Stimulated activated naive CD8-positive, alpha-beta T cell treated with anti-CD3 and anti-CD28 coated beads, Interleukin-15, amount 100 ng/mL, for 72 hours (primary cell): ENCODE results near the gene BABAM1.

Experiments used
- ATAC-seq: fragments of 150-1000 bp; cut with Tn5 transposase; 2 replicates; pipeline ENCODE4 v1.10.0; 2021; ENCODE audit warnings: mild to moderate bottlenecking, moderate library complexity
- DNase-seq, 2 donors: peaks; one replicate each; pipeline ENCODE4 v3.0.0; 2021 to 2022
- H3K27ac Mint-ChIP-seq, 2 donors: one replicate each; pipeline ENCODE4 v1.8.0; 2022; ENCODE audit warnings: mild to moderate bottlenecking in 2 of 2, mixed read lengths in 2 of 2, moderate library complexity in 2 of 2
- H3K27me3 Mint-ChIP-seq: one replicate; pipeline ENCODE4 v1.8.0; 2022; ENCODE audit warnings: mixed read lengths
- H3K4me1 Mint-ChIP-seq: one replicate; pipeline ENCODE4 v1.8.0; 2022; ENCODE audit warnings: mild to moderate bottlenecking, mixed read lengths
- H3K4me3 Mint-ChIP-seq, 2 donors: one replicate each; pipeline ENCODE4 v1.8.0; 2022; ENCODE audit warnings: mild to moderate bottlenecking in 2 of 2, mixed read lengths in 2 of 2, moderate library complexity in 1 of 2
- H3K9me3 Mint-ChIP-seq, 2 donors: one replicate each; pipeline ENCODE4 v1.8.0; 2022; ENCODE audit warnings: mixed read lengths in 2 of 2

The BABAM1 gene

GRCh38 chr19:17240062-17240752 is 27.0 kb upstream of the BABAM1 start:
- Mint-ChIP-seq H3K4me3 (no peak overlapping the region), H3K9me3 (no peaks in the 10 kb centered on the region), H3K27me3 (no peaks in the 10 kb centered on the region), H3K4me1 (peaks cover 7% of the 10 kb centered on the region), H3K27ac (no peak overlapping the region)
- no peak for ATAC-seq
- no peak for DNase-seq

DNA sequence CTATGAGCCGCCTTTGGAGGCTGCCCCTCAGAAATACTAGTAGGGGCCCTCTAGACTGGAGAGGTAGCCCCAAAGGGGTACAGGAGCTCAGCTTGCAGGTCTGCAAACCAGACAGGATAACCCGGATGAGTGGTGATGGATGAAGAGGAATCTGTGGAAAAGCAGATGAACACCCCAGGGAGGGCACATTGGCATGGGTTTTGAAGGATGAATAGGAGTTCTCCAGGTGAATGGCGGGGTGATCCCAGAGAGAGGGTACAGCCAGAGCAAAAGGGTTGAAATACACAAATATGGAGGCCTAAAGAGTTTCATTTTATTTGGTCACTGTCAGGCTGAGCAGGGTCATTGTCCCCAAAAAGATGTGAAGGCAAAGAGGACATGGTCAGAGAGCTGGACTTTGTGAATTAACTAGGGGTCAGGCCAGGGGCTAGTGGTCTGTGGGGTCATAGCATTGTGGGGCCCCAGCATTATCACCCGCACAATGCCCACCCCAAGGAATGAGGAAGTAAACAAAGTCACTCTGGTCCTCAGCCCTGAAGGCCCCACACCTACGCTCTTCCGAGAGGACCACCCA is 26.3 kb upstream of the BABAM1 start:
- DNase-seq (no peak), ATAC-seq (no peak)
- peaks cover 7% of the 10 kb centered on the region for H3K4me1 Mint-ChIP-seq
- no peaks in the 10 kb centered on the region for H3K9me3 Mint-ChIP-seq
- H3K27ac Mint-ChIP-seq, result no peak overlapping the region
- H3K4me3 Mint-ChIP-seq, result no peak overlapping the region
- H3K27me3 Mint-ChIP-seq, result no peaks in the 10 kb centered on the region

DNA sequence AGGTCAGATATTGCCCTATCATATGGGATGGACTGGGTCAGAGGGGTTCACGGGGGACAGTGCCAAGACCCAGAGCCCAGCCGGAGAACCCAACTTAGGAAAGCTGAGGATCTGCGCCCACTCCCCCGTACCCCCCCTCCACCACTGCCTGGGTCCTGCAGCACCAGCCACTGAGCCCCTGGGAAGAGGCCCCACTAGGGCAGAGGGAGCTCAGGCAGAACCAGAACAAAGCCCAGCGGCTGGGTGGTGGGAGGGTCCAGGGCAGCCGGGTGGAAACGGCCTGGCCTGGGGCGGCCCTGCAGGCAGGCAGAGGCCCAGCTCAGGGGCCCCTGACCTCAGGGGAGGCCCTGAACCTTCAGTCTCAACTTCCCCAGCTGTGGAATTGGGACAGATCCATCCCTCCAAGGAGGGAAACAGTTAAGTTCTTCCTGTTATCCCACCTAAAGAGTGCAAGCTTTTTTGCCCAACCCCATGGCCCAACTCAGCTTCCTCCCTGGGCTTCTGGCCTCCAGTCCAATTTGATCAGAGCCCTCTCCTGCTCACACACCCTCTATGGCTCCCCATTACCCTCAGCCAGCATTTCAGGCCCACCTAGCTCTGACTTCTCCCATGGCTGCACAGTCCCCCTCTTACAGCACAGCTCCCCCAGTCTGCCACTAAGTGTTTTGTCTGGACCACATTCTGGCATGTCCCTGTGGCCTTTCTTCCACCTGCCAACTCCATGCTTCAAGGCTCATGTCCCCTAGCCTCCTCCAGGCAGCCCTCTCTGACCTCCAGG is 24.6 kb upstream of the BABAM1 start:
- Mint-ChIP-seq H3K9me3 (no peaks in the 10 kb centered on the region), H3K4me3 (no peak overlapping the region), H3K27ac (no peak overlapping the region), H3K27me3 (peaks cover 9% of the 10 kb centered on the region), H3K4me1 (peaks cover 24% of the 10 kb centered on the region)
- ATAC-seq (no peak), DNase-seq (no peak)

- Mint-ChIP-seq H3K27ac (no peak overlapping the region), H3K9me3 (no peaks in the 10 kb centered on the region), H3K4me3 (no peak overlapping the region), H3K4me1 (peaks cover 24% of the 10 kb centered on the region), H3K27me3 (peaks cover 13% of the 10 kb centered on the region)
- DNase-seq (no peak), ATAC-seq (no peak)
Observed at GRCh38 chr19:17243211-17243829, 23.9 kb upstream of the BABAM1 start.

- Mint-ChIP-seq H3K27ac (no peak overlapping the region), H3K4me3 (peak overlapping the region; percentile 51 to 69), H3K9me3 (no peaks in the 10 kb centered on the region), H3K4me1 (peaks cover 24% of the 10 kb centered on the region), H3K27me3 (peaks cover 13% of the 10 kb centered on the region)
- no peak for DNase-seq
- ATAC-seq, result no peak
Observed at GRCh38 chr19:17243830-17244617, 23.2 kb upstream of the BABAM1 start.

DNA sequence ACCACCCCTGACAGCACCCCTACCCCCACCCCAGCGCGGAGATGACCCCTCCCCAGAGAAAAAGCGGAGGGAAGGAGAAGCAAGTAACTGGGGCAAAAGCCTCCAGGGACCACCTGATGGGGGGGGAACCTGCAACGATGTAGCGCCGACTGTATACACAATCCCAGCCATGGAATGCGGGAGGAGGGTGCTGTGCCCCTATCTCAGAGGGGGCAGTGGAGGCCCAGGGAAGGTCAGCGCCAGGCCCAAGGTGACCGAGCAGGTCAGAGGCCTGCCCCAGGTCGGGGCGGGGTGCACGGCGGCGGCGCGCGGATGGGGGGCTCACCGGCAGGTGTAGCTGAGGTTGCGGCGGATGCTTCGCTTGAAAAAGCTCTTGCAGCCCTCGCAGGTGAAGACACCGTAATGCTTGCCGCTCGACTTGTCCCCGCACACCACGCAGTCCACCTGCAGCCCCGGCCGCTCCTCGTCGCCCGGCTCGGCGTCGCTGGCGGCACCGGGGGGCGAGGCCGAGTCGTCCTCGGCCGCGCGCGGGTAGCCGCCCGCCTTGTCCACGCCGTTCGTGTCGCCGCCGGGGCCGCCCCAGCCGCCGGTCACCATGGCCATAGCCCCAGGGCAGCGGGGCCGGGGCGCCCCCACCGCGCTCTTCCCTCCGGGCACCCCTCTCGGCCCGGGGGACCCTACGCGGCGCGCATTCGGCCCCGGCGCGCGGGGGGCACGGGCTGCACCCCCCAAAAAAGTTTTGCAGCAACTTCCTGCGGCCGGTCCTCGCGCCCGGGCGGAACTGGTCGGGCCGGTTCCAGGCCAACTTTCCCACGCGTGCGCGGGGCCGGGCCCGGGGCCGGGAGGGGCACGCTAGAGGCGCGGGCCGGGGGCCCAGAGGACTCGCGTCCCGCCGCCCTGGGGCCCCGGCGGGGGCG is 22.4 kb upstream of the BABAM1 start:
- H3K27ac Mint-ChIP-seq, result no peak overlapping the region
- DNase-seq (no peak), ATAC-seq (peak; percentile 36)
- H3K4me3 Mint-ChIP-seq, result peak overlapping the region; percentile 51 to 69
- H3K9me3 Mint-ChIP-seq, result no peaks in the 10 kb centered on the region
- H3K4me1 Mint-ChIP-seq, result peaks cover 24% of the 10 kb centered on the region
- H3K27me3 Mint-ChIP-seq, result peaks cover 13% of the 10 kb centered on the region

- Mint-ChIP-seq H3K27ac (peak within 1 kb of the TSS; percentile 90 to 95), H3K9me3 (no peaks in the 10 kb centered on the region), H3K27me3 (peaks cover 13% of the 10 kb centered on the region), H3K4me1 (peaks cover 24% of the 10 kb centered on the region), H3K4me3 (peak within 1 kb of the TSS; percentile 96 to 97)
- peak; percentile 36 for ATAC-seq
- DNase-seq, result no peak
Observed at GRCh38 chr19:17245535-17245984, 21.7 kb upstream of the BABAM1 start, which contains the start of gene NR2F6. Gene NR2F6 (minus strand): TSS chr19:17245919. CDS start chr19:17245220, 699 bp downstream.

DNA sequence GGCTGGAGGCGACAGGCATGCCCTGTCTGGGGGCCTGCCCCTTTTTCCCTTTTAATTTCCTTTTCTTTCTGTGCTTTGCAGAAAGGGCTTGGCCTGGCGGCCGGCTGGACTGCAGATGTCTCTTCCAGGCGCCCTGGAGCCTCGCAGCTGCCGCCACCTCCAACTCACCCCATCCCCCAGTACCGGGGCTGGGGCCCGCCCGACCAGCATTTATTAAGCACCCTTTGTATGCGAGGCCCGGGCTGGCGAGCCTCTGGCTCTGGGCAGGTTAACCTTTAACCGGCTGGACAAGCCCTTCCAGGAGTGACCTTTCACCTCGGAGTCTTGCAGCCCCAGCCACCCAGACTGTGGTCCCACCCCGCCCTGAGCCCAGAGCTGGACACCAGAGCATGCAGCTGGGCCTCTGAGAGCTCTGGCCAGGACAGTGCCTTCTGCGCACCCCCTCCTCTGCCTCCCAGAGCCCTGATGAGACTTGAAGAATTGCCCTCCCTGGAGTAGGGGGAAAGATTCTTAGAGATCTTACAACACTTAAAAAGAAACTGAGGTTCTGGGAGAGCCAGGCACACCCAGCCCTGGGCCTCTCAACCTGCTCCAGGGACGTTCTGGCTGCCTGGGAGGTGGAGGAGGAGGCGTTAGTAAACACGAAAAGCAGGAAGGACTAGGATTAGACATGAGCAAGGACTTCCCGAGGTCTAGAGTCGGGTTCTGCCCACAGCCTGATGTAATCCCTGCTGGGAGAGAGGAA is 20.4 kb upstream of the BABAM1 start:
- H3K4me3 Mint-ChIP-seq, result peak overlapping the region; percentile 96 to 97
- no peaks in the 10 kb centered on the region for H3K9me3 Mint-ChIP-seq
- peak overlapping the region; percentile 33 to 95 for H3K27ac Mint-ChIP-seq
- no peak for ATAC-seq
- H3K27me3 Mint-ChIP-seq, result peaks cover 13% of the 10 kb centered on the region
- H3K4me1 Mint-ChIP-seq, result peaks cover 24% of the 10 kb centered on the region
- DNase-seq, result no peak

GRCh38 chr19:17248011-17248776 is 19.0 kb upstream of the BABAM1 start:
- H3K4me1 Mint-ChIP-seq, result peaks cover 24% of the 10 kb centered on the region
- H3K4me3 Mint-ChIP-seq, result no peak overlapping the region
- ATAC-seq (no peak), DNase-seq (no peak)
- no peak overlapping the region for H3K27ac Mint-ChIP-seq
- no peaks in the 10 kb centered on the region for H3K9me3 Mint-ChIP-seq
- peaks cover 13% of the 10 kb centered on the region for H3K27me3 Mint-ChIP-seq

DNA sequence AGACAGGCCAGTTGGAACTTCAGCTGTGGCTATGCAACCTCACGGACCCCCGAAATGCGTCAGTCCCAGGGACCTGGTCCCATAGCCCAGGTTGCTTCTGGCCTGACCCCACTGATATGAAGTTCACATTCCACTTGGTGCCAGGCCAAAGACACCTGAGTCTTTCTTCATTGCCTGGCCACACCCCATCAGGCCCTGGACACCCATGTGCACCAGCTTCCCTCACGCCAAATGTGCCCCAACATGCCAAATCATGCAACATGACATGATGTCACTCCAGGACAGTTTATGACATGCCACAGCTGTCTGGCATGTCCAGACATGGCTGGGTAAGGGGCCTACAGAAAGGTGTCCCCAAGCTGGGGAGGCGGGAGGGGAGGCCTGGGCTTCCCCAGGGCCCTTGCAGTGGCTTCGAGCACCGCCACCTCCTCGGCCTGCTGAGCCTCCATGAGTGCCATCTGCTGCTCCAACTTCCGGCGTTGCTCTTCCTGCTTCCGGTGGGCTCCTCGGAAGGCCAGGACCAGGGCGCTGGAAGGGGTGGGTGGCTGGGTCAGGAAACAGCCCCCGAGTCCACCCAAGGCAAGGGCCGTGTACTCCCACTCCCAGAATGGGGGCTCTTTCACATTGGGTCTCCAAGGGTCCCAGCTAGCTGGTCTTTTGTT is 17.2 kb upstream of the BABAM1 start:
- peaks cover 17% of the 10 kb centered on the region for H3K4me1 Mint-ChIP-seq
- no peak overlapping the region for H3K27ac Mint-ChIP-seq
- DNase-seq, result no peak
- peaks cover 13% of the 10 kb centered on the region for H3K27me3 Mint-ChIP-seq
- H3K4me3 Mint-ChIP-seq, result no peak overlapping the region
- no peak for ATAC-seq
- no peaks in the 10 kb centered on the region for H3K9me3 Mint-ChIP-seq

GRCh38 chr19:17254636-17255035 is 12.6 kb upstream of the BABAM1 start:
- Mint-ChIP-seq H3K4me3 (no peak overlapping the region), H3K27ac (no peak overlapping the region), H3K4me1 (no peaks in the 10 kb centered on the region), H3K27me3 (no peaks in the 10 kb centered on the region), H3K9me3 (no peaks in the 10 kb centered on the region)
- ATAC-seq (no peak), DNase-seq (no peak)

DNA sequence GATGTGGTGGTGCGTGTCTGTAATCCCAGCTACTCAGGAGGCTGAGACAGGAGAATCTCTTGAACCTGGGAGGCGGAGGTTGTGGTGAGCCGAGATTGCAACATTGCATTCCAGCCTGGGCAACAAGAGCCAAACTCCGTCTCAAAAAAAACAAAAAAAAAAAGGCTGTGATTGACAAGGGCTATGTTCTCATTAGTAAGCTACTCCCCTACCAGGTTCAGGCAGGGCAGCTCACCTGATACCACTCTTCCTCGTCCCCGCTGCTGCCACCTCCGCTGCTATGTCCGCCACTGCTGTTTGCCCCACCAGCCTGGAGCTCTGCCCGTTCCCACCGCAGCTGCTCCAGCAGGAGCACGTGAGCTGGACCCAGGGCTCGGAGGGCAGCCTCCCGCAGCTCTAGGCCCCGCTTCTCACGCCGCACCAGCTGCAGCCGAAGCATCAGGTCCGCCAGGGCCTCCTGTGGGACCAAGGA is 12.1 kb upstream of the BABAM1 start:
- no peak for ATAC-seq
- Mint-ChIP-seq H3K9me3 (no peaks in the 10 kb centered on the region), H3K4me3 (no peak overlapping the region), H3K4me1 (no peaks in the 10 kb centered on the region), H3K27me3 (no peaks in the 10 kb centered on the region), H3K27ac (no peak overlapping the region)
- no peak for DNase-seq

- peaks cover 8% of the 10 kb centered on the region for H3K27me3 Mint-ChIP-seq
- no peak for DNase-seq
- H3K4me3 Mint-ChIP-seq, result no peak overlapping the region
- H3K27ac Mint-ChIP-seq, result no peak overlapping the region
- ATAC-seq, result no peak
- H3K4me1 Mint-ChIP-seq, result peaks cover 7% of the 10 kb centered on the region
- H3K9me3 Mint-ChIP-seq, result no peaks in the 10 kb centered on the region
Observed at GRCh38 chr19:17256130-17256529, 11.1 kb upstream of the BABAM1 start.
